DMS53 treated with DMSO at 0.1 percent for 48 hours (cell line): ENCODE measurements around the gene DCLRE1C.
"Not testable (repeated sequence)": the region's sequence is repeated elsewhere in the genome, so short reads cannot be mapped to it uniquely, and the experiment has no call there.

Experiments used
- DNase-seq: peaks from one replicate; lab custom pipeline; 2025; ENCODE audit not compliant: unreplicated experiment; lab: John Stamatoyannopoulos, UW

Gene DCLRE1C

GRCh38 chr10:14945108-14945507 is 8.8 kb downstream of the DCLRE1C start:
- no peak for DNase-seq

GRCh38 chr10:14942950-14943338 is 11.0 kb downstream of the DCLRE1C start:
- not testable (repeated sequence) for DNase-seq

DNA sequence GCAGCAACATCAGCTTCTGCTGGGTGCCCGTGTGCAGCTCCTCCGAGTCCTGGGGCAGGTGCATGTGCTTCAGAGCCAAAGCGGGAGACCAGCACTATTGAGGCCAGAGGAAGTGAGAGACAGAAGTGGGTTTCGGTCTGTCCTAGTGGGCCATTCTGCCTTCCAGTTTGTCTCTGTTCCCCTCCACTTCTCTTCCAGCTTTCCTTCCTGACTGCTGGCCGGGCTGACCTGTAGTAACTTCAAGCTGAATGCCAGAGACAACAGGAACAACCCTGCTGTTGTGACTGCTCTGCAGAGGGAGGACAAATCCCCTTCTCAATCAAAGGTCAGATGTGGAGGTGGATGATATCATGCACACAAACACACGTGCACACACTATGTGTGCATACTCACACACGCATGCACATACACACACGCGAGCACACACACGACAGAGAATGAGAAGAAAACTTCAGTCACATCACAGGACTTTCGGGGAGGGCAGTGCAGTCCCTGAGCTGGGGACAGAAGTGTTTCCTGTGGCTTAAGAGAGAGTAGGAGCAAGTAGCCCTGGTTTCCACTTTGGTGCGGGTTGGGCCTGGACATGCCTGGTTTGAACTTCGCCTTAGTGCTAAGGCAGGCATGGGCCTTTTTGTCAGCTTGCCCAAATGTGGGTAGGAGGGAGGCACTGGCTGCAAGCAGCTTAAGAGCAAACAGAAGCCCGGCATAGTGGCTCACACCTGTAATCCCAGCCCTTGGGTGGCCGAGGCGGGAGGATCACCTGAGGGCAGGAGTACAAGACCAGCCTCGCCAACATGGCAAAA is 11.5 kb downstream of the DCLRE1C start:
- DNase-seq = not testable (repeated sequence)

- not testable (repeated sequence) for DNase-seq
Observed at GRCh38 chr10:14938971-14939370, 14.9 kb downstream of the DCLRE1C start.

- no peak for DNase-seq
Observed at GRCh38 chr10:14936584-14936983, 17.3 kb downstream of the DCLRE1C start.

DNA sequence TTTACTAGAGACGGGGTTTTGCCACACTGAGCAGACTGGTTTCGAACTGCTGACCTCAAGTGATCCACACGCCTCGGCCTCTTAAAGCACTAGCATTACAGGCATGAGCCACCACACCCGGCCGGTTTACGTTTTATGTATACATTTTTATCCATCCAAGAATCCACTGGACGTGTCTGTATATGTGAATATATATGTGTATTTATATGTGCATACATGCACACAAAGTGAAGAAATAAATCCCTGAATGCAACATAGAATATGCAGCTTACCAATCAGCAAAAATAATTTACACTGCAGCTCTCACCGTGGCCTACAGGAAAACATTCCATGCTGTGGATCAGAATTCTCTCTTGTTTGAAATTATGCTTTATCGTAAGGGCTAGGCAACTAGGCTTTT is 23.3 kb downstream of the DCLRE1C start:
- DNase-seq = no peak

DNA sequence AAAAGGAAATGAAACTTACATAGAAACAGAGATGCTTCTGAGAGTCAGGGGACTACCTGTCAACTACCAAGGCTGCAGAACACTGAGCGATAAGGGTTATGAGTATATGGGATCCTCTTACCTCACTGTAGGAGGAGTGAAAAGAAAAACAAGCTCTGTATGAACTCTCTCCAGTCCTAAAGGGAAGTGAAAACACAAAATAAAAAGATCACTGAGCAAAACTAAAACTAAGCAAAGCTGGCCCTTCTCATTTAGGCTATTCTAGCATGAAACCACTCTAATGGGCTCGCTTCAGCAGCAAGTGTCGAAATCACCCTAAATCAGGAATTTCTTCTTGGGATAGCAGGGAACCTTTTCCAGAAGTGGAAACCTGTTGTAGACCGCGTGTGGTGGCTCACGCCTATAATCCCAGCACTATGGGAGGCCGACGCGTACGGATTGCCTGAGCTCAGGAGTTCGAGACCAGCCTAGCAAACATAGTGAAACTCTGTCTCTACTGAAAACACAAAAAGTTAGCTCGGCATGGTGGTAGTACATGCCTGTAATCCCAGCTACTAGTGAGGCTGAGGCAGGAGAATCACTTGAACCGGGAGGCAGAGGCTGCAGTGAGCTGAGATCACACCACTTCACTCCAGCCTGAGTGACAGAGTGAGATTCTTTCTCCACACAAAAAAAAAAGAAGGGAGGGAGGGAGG is 27.0 kb downstream of the DCLRE1C start:
- peak; percentile 11 for DNase-seq

DNA sequence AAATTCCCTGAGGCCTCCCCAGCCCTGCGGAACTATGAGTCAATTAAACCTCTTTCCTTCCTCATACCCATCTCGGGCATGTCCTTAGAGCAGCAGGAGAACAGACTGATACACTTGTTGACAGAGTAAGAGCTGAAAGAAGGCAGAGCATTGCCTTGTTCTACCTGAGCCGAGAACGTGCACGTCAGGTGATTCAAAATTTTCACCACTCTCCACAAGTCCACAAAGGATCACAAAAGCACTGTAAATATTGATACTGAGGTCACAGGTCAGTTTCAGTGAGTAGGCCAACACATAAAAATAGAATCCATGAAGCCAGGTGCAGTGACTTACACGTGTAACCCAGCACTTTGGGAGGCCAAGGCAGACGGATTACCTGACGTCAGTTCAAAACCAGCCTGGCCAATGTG is 27.8 kb downstream of the DCLRE1C start:
- peak; percentile 99 for DNase-seq

DNA sequence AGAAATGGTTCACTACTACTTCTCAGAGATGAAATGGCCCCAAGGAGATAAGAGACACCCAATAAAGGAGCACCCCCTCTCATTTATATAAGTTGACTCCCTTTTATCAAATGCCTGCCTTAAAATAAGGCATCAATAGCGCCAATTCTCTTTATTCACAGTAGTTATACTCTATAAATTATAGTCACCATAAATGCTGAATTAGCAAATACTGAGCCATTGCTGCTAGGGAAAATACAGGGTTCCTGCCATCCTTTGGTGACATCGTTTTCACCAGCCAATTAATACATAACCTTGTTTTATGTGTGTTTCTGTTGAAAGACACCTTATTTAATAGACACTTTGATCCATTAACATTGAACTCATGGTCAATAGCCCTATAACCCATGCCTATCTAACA is 28.6 kb downstream of the DCLRE1C start:
- no peak for DNase-seq

DNA sequence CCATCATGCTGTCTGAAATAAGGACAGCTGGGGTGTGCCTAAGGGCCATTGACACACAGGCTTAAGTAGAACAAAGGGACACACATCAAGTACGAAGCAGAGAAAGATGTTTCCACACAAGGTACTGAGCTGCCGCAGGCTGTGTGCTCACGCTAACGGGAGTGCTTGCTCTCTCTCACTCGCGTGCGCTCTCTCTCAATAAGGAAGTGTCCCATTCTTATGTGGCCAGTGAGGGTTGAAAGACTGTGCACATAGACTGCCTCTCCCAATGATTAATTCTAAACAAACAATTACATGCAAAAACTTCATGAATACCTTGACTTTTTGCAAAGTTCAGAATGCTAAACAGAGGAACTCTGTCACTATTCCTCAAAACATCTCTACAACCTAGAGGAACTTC is 29.9 kb downstream of the DCLRE1C start:
- no peak for DNase-seq

DNA sequence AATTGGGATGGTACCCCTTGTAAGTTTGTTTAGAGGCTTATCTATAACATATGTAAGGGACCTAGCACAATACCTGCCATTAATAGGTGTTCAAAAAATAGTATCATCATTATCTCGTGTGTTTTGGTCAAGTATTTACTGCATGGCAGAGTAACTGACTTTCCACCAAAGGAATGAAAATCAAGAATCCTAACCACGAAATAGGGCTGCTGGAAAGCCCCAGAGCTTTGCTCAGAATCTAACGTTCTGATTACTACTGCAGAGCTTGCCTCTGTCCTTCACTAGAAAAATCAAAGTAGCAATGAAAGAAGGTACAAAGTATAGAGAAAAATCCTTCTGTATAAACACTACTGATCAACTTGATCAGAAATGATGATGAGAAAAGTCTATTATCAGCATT is 34.9 kb downstream of the DCLRE1C start:
- DNase-seq = no peak

DNA sequence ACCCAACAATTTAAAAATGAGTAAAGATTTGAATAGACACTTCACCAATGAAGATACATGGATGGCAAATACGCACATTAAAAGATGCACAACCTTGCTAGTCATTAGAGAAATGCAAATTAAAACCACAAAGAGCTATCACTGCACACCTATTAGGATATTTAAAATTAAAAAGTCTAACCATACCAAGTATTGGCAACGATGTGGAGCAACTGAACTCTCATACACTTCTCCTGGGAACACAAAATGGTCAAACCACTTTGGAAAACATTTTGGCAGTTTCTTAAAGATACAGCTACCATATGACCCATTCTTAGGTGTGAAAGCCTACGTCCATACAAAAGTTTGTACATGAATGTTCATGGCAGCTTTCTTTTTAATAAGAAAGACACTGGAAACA is 36.1 kb downstream of the DCLRE1C start:
- no peak for DNase-seq

DNA sequence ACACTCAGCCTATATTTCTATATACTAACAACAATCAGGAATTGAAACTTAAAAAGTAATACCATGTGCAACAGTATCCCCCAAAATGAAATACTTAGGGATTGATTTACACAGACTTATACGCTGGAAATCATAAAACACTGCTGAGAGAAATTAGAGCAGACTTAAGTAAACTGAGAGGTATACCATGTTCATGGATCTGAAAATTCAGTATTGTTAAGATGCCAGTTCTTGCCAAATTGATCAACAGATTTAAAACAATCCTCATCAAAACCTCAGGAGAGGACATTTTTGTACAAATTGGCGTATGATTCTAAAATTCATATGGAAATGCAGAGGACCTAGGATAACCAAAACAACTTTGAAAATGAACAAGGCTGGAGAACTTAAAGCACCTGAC is 37.3 kb downstream of the DCLRE1C start:
- DNase-seq = no peak

DNA sequence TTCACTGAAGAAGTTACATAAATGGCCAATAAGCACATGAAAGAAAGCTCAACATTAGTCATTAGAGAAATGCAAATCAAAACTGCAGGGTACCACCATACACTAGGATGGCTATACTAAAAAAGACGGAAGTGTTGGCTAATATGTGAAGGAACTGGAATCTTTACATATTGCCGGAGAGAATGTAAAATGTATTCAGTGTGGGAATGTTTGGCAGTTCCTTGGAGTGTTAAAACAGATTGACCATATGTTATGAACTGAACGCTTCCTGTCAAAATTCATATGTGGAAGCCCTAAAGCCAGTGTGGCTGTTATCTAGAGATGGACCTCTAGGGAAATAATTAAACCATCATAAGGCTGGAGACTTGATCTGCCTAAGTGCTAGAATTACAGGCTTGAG is 42.1 kb downstream of the DCLRE1C start:
- no peak for DNase-seq

DNA sequence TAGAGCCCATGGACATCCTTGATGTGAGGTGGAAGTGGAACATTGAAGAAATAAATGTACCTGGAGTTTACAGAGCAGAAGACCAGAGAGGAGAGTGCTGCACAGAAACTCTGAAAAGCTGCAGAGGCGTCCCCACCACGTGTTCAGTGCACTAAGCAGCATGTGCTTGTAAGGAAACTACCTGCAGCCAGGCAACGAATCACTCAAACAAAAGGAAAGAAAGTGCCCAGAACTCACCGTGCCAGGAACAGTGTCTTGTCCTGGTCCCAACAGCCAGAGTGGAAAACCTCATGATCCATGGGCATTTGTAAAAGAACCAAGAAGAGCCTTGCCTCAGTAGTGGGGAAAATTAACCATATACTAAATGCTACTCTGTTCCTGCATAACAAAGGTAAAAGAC is 42.9 kb downstream of the DCLRE1C start:
- no peak for DNase-seq

DNA sequence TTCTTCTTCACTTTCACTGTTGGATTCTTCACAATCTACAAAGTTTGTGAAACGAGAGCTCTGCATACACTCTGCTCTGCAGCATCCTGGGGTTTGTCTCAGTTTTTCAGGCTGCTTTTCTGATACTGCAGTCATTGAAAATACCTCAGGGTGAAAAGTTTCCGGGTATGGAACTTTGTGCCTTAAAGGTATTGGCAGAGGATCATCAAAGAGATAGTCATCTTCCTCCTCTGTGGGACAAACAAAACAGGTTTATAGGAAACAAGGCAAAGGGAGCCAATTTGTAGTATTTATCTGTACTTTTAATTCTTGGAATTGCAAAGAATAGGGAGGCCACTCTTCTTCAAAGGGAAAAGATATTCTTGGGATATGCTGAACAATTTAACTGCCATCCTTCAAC is 44.8 kb downstream of the DCLRE1C start:
- DNase-seq = no peak

DNA sequence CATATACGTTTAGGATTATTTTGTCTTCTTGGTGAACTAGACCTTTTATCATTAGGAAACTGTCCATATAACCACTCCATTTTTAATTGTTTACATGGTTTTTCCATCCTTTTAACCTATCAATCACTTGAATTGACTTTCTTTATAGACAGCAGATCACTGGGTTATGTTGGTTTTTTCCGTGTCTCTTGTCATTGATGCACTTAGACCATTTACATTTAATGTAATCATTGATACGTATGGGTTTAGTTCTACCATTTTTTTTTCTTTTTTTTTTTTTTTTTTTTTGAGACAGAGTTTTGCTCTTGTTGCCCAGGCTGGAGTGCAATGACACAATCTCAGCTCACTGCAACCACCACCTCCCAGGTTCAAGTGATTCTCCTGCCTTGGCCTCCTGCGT is 46.3 kb downstream of the DCLRE1C start:
- DNase-seq = not testable (repeated sequence)

- DNase-seq = no peak
Observed at GRCh38 chr10:14906765-14907164, 47.1 kb downstream of the DCLRE1C start.

DNA sequence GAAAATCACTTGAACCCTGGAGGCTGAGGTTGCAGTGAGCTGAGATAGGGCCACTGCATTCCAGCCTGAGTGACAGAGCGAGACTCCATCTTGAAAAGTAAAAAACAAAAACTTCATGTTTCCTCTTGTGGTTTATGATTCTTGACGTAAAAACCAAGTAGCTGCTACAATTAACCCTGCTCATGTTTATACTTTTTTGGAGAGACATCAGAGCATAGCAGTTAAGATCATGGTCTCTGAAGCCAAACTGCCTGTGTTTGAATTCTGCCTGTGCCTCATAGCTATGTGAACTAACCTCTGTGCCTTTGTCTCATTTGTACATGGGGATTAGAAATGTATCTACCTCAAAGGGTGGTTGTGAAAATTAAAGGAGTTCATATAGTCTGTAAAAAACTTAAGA is 48.0 kb downstream of the DCLRE1C start:
- no peak for DNase-seq

DNA sequence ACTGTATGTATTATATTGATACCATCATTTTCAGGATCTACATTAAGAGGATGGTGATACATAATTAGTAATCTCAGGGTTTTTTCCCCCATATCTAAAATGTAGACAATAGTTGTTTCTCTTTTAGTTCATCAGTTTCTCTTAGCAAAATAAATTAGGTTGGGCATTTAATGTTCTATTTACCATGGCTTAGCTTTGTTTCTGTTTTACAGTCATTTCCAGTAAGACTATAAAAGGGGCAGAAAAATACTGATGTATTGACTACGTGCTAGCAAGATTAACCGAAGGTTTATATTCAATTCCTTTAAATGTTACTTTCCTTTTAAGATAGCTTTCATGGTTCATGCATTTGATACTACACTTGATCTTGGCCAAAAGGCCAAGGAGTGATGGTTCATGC is 49.0 kb downstream of the DCLRE1C start:
- no peak for DNase-seq

GRCh38 chr10:14904316-14904732 is 49.6 kb downstream of the DCLRE1C start:
- peak; percentile 11 for DNase-seq

DNA sequence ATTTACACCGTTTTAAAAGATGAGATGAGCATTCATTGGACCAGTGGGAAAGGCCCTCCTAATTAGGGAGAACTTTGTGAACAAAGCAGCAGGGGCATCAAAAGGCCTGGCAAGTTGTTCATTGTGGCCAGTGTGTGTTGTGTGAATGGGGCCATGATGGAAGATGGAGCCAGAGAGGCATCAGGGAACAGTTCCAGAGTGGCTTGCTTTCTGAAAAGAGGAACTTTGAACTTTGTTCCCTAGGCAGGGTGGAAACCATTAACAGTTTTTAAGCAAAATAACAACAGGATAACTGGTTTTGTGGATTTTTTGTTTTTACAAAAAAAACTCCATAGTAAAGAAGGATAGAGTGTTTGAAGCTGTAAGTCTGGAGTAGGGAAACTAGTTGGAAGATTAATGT is 62.7 kb downstream of the DCLRE1C start:
- DNase-seq = no peak

DNA sequence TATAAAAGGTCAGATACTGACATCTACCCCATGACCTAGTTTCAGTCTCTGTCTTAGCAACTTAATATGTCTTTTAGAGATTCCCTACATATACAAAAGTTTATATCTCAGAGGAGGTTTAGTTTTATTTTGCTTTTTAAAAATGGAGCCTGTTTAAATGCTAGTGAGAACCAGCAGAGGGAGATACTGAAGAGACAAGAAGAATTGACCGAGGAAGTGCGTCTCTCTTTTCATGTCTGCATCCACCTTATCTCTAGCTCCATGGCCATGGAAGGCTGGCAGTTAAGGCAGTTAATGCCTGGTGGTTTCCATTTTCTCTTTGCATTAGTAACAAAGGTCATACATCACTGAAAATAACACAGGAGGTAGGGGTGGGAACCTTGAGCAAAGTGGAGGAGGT is 64.6 kb downstream of the DCLRE1C start:
- no peak for DNase-seq
